ENCODE measurements around the gene UVRAG.

The UVRAG gene

GRCh38 chr11:75893251-75893650, 78.2 kb downstream of the UVRAG start:
- H3K4me1 ChIP-seq = no peaks in the 10 kb centered on the region
- no peaks in the 10 kb centered on the region for H3K27me3 ChIP-seq
- H3K36me3 ChIP-seq = peaks cover 4% of the 10 kb centered on the region
- no peak for DNase-seq
- H3K4me3 ChIP-seq (ENCODE audit: low read depth, low read length) = no peak overlapping the region
- no peaks in the 10 kb centered on the region for H3K9me3 ChIP-seq
- no peak for TF ChIP-seq CTCF (IDR thresholded peaks at IDR 0.05; ENCODE audit: low read depth, low read length)

GRCh38 chr11:75894036-75894585, 79.1 kb downstream of the UVRAG start:
- no peak for TF ChIP-seq CTCF (IDR thresholded peaks at IDR 0.05; ENCODE audit: low read depth, low read length)

GRCh38 chr11:75896843-75897419, 81.9 kb downstream of the UVRAG start:
- DNase-seq = no peak
- no peaks in the 10 kb centered on the region for H3K27me3 ChIP-seq
- no peaks in the 10 kb centered on the region for H3K9me3 ChIP-seq
- no peak overlapping the region for H3K4me3 ChIP-seq (ENCODE audit: low read depth, low read length)
- H3K4me1 ChIP-seq = no peaks in the 10 kb centered on the region
- TF ChIP-seq CTCF (IDR thresholded peaks at IDR 0.05; ENCODE audit: low read depth, low read length) = peak; percentile 52
- H3K36me3 ChIP-seq = peaks cover 4% of the 10 kb centered on the region

More at GRCh38 chr11:75894036-75894585, 79.1 kb downstream of the UVRAG start:
- Histone ChIP-seq H3K9me3 (no peaks in the 10 kb centered on the region), H3K4me3 (ENCODE audit: low read depth, low read length) (no peak overlapping the region), H3K4me1 (no peaks in the 10 kb centered on the region), H3K36me3 (peaks cover 4% of the 10 kb centered on the region), H3K27me3 (no peaks in the 10 kb centered on the region)
- DNase-seq = no peak

- TF ChIP-seq CTCF (IDR thresholded peaks at IDR 0.05; ENCODE audit: low read depth, low read length) = no peak
- Histone ChIP-seq H3K4me1 (no peaks in the 10 kb centered on the region), H3K36me3 (no peaks in the 10 kb centered on the region), H3K27me3 (no peaks in the 10 kb centered on the region), H3K4me3 (ENCODE audit: low read depth, low read length) (no peak overlapping the region), H3K9me3 (no peaks in the 10 kb centered on the region)
- no peak for DNase-seq
These were observed 83.9 kb downstream of the UVRAG start for GRCh38 chr11:75898871-75899270.

- Histone ChIP-seq H3K4me3 (ENCODE audit: low read depth, low read length) (no peak overlapping the region), H3K4me1 (no peaks in the 10 kb centered on the region), H3K36me3 (no peaks in the 10 kb centered on the region), H3K27me3 (no peaks in the 10 kb centered on the region), H3K9me3 (no peaks in the 10 kb centered on the region)
- DNase-seq = no peak
- TF ChIP-seq CTCF (IDR thresholded peaks at IDR 0.05; ENCODE audit: low read depth, low read length) = no peak
These were observed 84.8 kb downstream of the UVRAG start for GRCh38 chr11:75899806-75900205.

- Histone ChIP-seq H3K27me3 (no peaks in the 10 kb centered on the region), H3K4me1 (no peaks in the 10 kb centered on the region), H3K4me3 (ENCODE audit: low read depth, low read length) (no peak overlapping the region), H3K9me3 (no peaks in the 10 kb centered on the region), H3K36me3 (no peaks in the 10 kb centered on the region)
- no peak for DNase-seq
- TF ChIP-seq CTCF (IDR thresholded peaks at IDR 0.05; ENCODE audit: low read depth, low read length) = no peak
These were observed 85.8 kb downstream of the UVRAG start for GRCh38 chr11:75900848-75901247.
